HG02678 (cell line): ENCODE measurements around the gene DPF3.

Experiments used
- ATAC-seq: cut with Tn5 transposase; IDR thresholded peaks from one replicate; pipeline ENCODE4 v1.9.1; 2021; ENCODE audit warnings: mild to moderate bottlenecking, moderate library complexity; ENCODE audit not compliant: unreplicated experiment

The DPF3 gene

DNA sequence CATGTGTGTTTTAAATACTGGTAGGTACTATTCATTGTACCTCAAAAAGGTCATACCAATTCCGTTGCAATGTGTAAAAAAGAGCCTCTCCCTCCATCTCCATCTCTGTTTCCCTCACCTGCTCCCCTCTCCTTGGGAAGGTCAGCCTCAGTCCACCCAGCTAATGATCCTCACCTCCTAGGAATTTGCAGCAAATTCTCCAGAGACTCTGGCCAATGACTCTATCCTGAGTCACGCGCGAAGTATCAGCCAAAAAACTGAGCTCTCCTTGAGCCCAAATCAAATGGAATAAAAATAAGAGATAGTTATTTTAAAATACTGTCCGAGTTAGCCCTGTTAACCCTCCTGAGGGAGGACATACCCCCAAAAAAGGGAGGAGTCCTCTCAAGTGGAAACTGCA lies 148.4 kb downstream of the DPF3 start:
- ATAC-seq: no peak

- no peak for ATAC-seq
Measured at GRCh38 chr14:72744416-72745120, 149.3 kb downstream of the DPF3 start.

DNA sequence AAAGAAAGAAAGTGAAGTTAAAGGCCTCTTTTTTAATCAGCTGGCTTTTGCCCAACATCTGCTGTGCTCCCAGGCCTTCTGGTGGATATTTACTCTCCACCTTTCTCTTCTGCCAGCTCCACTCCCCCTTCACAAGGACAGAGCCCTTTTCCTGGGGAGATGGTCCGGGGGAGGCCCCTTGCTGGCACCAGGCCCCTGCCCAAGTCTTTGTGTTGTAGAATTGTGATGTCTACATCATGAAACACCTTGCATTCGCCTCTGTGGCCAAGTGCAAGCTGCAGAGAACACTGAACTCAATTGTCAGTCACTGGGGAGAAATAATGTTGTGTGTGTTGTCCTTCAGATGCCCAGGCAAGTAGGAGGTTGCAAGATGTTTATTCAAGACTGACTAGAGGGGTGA lies 150.3 kb downstream of the DPF3 start:
- ATAC-seq: no peak

DNA sequence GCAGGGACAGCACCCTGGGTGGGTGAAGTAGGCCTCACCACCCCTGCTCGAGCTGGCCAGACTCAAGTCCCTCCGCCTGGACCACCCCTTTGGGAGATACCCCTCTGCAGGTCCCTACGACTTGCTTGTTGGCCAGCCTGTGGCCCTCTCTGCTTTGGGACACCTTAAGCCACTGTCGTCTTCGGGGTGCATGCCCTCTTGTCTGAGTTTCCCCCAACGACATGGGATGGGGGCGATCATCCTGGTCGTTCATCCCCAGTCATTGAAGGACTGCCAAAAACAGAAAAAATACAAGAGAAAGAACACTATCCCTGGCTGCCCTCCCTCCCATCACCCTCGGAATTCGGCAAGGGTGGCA lies 151.1 kb downstream of the DPF3 start:
- no peak for ATAC-seq

DNA sequence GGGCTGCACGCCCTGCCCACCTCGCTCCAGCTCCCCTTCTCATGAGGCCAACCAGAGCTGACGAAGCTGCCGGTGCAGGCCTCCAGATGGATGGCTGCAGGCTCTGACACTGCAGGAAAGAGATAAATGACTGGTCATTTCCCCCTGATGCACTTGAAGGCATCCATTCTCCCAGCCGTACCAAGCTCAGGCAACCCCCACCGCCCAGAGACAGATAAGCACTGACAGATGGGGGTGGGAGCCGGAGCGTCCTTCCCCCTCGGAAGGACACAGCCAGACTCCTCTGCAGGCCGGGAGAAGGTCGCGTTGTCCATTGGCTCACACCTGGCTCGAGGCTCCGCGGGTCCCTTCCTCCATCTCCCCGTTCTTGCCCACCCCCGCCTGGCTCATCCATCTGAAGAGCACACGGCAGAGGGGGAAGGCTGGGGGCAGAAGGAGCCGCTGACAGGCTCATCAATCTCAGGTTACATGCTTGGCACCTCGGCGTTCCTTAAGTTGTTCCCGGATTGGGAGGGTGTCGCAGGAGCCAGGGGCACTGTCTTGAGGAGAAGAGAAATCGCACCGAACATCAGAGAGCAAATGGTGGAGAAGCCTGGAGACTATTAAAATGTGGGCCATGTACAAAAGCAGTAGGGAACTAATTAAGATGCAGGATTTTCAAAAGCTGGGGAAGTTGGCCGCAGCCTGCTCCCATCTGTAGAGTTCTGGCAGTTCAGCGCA lies 151.6 kb downstream of the DPF3 start:
- no peak for ATAC-seq

DNA sequence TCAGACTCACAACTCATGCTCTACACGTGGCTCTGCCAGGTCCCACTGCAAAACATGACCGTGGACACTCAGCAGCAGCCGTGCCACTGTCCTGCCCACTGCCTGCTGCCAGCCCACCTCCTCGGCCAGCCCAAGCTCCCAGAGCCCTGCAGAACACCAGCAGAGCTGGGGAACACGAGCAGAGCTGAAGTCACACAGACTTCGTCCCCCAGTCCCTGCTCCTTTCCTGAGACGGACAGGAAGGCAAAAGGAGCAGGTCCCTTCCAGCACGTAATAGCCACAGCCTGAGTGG lies 152.1 kb downstream of the DPF3 start:
- no peak for ATAC-seq

DNA sequence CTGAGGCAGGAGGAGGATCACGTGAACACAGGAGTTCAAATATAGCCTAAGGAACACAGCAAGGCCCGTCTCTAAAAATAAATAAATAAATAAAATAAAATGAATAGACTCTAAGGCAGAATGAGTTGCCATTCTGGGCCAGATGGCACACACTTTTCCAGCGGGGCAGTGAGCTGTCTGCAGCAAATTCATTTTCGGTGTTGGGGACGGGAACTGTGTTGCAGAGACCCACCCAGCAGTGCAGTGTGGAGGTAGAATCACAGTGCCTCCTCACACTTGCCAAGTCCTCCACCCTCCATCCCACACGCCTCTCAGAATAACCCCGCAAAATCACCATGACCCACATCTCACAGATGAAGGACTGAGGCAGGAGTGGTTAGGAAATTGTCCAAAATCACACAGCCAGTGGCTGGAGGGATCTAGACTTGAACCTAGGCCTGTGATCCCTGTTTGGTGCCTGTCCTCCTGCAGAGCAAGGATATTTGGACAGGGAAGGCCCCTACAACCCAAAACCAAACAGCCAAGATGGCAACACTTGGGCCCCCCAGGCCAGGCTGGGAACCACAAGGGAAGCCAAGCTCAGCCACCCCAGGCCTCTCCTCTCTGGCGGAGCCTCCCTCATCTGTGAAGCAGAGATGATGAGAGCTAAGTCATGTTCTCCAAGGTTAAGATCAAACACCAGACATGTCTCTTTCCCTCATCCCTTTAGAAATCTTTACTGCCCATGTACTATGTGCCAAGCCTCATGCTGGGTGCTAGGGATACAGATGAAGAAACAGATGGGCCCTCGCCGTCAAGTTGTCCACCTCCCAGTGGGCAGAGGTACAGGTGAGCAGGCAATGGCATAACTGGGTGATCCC lies 152.7 kb downstream of the DPF3 start:
- no peak for ATAC-seq

DNA sequence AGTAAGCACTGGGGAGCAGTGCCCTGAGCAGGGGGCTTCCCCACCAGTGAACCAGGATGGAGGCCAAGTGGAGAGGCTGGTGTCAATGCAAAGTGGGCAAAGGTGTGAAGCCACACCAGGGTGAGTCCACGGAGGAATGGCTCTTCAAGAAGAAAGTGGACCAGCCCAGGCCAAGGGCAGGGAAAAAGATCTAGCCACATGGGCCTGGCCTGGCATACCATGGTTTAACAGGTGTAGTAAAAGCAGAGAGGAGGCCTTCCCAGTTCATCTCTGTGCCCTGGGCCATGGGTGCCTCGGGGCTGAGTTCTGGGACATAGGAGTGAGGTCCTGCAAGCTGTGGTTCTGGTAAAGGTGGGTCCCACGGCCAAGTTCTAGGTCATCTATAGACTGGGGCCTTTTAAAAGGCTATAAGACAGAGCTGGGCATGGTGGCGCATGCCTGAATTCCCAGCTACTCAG lies 153.4 kb downstream of the DPF3 start:
- ATAC-seq: no peak

- ATAC-seq: no peak
Measured at GRCh38 chr14:72739446-72740405, 154.2 kb downstream of the DPF3 start.

DNA sequence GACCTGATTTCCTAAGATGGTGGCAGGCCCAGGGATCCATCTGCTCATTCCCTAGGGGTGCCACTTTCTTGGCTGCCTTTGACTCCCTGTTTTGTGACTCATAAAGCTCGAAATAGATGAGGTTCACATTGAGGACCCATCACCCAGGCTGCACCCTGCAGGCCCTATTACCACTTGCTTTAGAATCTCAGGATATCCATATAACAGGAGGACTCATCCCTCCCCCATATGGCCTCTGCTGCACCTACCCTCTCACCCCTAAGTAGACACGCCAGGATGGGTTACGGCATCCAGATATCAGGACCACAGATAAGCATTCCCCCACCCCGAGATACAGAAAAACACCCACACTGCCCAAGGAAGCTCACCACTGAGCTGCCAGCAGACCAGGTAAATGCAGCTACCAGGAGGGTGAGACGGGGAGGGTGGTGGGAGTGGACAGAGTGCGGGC lies 155.7 kb downstream of the DPF3 start:
- ATAC-seq: no peak

DNA sequence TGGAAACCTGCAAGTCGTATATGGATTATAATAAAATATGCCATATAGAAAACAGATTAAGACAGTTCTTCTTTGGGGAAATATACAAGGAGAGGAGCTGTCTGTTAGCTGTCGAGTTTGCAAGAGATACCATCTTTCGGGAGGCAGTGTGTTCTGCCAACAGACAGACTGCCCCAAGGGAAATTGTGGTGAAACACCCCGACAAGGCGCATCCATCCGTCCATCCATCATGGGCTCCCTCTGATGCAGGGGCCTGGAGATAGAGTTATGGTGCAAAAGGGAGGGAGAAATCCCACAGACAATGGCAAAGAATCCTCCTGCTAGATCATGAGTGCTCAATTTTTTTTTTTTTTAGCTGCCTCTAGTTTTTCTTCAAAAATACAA lies 156.3 kb downstream of the DPF3 start:
- no peak for ATAC-seq

- ATAC-seq: no peak
Measured at GRCh38 chr14:72736786-72737559, 156.9 kb downstream of the DPF3 start.

GRCh38 chr14:72736308-72736707 lies 157.6 kb downstream of the DPF3 start:
- no peak for ATAC-seq

DNA sequence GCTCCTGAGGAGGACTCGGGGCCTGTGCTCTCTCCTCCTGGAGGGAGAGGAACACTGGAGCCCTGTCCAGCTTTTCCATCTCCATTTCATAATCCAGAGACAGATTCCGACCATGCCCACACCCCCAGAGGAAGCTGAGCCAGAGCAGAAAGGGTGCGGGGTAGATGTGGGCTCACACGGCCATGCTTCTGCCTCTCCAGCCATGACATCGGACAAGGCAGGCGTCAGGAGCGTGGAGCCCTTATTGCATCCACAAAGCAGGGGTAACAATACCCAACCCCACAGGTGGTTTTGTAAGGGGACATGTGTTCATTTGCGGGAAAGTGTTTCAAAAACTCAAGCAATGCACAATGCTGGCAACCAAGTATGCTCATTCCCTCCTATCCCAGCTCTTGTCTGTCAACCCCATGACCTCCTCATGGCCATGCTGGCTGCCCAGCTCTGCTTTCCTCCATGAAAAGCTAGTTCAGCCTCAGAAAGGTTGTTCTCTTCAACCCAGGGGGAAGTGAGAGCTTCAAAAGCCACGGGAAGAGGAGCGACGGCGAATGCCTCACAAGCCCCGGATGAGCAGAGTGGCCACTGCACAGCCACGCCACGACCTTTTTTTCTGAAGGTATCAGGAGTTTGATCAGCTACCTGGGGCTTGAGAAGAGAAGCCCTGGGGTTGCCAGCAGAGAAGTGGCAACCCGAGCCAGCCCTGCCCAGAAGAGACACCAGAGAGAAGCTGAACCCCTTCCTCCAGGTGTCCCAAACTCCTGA lies 161.7 kb downstream of the DPF3 start:
- ATAC-seq: no peak

- no peak for ATAC-seq
Measured at GRCh38 chr14:72731252-72732020, 162.5 kb downstream of the DPF3 start.

- ATAC-seq: no peak
Measured at GRCh38 chr14:72730468-72730867, 163.4 kb downstream of the DPF3 start.

- ATAC-seq: no peak
Measured at GRCh38 chr14:72726444-72726843, 167.5 kb downstream of the DPF3 start.

DNA sequence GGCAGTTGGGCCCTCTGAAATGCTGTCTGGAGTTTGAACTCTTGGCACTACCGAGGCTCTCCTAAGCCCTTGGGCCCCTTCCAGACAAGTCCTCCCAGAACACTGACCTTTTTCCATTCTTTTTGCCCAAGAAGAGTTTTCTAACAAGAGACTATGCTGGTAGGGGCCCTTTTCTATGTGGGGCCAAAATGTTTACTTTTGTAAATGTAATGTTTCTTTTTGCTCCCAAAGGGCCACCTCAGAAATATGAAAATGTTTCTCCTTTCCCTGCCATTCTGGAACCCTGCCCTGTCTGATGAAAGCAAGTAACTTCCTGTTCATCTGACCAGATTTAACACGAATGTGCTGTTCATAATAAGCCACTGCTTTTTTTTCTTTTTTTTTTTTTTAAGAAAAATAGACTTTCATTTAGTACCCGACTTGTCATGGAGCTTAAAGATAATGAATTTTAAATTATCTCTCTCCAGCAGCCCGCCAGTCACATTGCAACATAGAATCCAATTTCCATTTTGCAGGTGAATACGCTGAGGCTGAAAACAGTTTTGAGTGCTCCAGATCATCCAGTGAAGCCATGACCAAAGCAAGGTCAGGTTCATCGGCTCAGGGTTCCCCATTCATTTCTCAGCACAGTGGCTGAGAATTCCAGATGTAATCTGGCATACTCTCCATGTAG lies 169.9 kb downstream of the DPF3 start:
- no peak for ATAC-seq
